ENCODE results near the gene ACBD4.

ACBD4 gene

GRCh38 chr17:45098869-45099616 is 36.4 kb upstream of the ACBD4 start:
- DNase-seq (ENCODE audit: insufficient read length, low spot score) (peak; percentile 98), FAIRE-seq (no peak)

GRCh38 chr17:45101546-45101882 is 34.0 kb upstream of the ACBD4 start:
- TF ChIP-seq, protein P1, sequence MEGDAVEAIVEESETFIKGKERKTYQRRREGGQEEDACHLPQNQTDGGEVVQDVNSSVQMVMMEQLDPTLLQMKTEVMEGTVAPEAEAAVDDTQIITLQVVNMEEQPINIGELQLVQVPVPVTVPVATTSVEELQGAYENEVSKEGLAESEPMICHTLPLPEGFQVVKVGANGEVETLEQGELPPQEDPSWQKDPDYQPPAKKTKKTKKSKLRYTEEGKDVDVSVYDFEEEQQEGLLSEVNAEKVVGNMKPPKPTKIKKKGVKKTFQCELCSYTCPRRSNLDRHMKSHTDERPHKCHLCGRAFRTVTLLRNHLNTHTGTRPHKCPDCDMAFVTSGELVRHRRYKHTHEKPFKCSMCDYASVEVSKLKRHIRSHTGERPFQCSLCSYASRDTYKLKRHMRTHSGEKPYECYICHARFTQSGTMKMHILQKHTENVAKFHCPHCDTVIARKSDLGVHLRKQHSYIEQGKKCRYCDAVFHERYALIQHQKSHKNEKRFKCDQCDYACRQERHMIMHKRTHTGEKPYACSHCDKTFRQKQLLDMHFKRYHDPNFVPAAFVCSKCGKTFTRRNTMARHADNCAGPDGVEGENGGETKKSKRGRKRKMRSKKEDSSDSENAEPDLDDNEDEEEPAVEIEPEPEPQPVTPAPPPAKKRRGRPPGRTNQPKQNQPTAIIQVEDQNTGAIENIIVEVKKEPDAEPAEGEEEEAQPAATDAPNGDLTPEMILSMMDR (IDR thresholded peaks at IDR 0.05; ENCODE audit: insufficient read depth, missing control alignments), result no peak
- FAIRE-seq (no peak), DNase-seq (ENCODE audit: insufficient read length, low spot score) (no peak)

More at GRCh38 chr17:45098869-45099616, 36.4 kb upstream of the ACBD4 start:
- TF ChIP-seq, protein P1 (IDR thresholded peaks at IDR 0.05; ENCODE audit: insufficient read depth, missing control alignments), result peak; percentile 98

DNA sequence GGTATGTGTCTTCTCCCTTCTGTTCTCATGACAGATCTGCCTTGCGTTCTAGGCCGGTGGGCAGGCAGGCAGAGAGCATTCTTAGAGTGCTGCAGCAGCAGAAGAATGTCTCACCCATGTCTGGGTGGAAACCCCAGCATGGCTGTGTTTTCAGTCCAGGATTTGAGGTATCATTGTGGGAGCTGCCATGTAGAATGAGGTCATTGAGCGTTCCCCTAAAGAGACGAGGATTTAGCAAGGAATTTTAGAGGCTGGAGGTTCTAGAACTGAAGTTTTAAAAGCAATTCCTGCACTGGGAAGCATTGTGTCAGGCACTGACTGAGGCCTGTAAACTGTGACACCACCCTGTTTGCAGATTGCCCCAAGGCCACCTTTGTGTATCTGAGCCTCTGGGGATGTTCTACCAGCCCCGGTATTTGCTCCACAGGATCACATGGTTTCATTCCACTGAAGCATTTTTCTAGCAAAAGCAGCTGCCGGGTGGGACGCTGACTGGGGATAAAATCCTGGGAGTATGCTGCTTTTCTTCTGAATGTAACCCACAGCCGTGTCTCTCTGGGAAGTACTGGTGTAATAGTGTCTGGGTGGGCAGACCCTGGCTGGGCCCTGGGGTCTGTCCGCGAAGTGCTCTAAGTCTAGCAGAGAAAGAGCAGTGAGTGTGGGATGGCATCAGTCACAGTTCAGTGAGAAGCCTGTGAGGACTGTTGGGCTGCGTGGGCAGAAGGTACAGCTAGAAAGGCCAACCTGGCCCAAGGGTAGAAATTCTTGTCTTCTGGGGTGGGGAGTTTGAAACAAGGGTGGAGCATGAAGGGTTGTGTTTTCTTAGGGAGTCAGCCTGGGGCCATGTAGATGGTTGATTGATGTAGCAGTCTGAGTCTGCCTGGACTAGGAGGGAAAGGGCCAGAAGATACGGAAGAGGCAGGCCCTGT is 33.3 kb upstream of the ACBD4 start:
- DNase-seq (ENCODE audit: insufficient read length, low spot score) (no peak), FAIRE-seq (no peak)
- TF ChIP-seq, protein P1 (IDR thresholded peaks at IDR 0.05; ENCODE audit: insufficient read depth, missing control alignments), result no peak

GRCh38 chr17:45102856-45103255 is 32.6 kb upstream of the ACBD4 start:
- DNase-seq (ENCODE audit: insufficient read length, low spot score), result no peak
- FAIRE-seq, result no peak
- TF ChIP-seq, protein P1 (IDR thresholded peaks at IDR 0.05; ENCODE audit: insufficient read depth, missing control alignments), result no peak

GRCh38 chr17:45103269-45103795 is 32.2 kb upstream of the ACBD4 start:
- FAIRE-seq, result no peak
- DNase-seq (ENCODE audit: insufficient read length, low spot score), result no peak
- TF ChIP-seq, protein P1 (IDR thresholded peaks at IDR 0.05; ENCODE audit: insufficient read depth, missing control alignments), result no peak

- FAIRE-seq (no peak), DNase-seq (ENCODE audit: insufficient read length, low spot score) (no peak)
- TF ChIP-seq, protein P1 (IDR thresholded peaks at IDR 0.05; ENCODE audit: insufficient read depth, missing control alignments), result no peak
These were observed 31.5 kb upstream of the ACBD4 start for GRCh38 chr17:45104029-45104428.
